Osteoblast (primary cell): ENCODE measurements around the gene CSF2. TPM values are rescaled to one million over a fixed set of nuclear protein-coding genes. Genes with fewer than 3 reads are reported as not detected.
A peak's percentile ranks its signal among the peaks of the same experiment; 100 is the strongest.

ENCODE experiments used
- DNase-seq: peaks from one replicate; pipeline ENCODE4 v3.0.0; 2011; ENCODE audit warnings: low spot score, mixed read lengths; ENCODE audit not compliant: insufficient read length; ENCODE audit errors: missing footprints
- H2AFZ ChIP-seq: 2 replicates; pipeline ENCODE4 v1.6.0; 2011; ENCODE audit warnings: mild to moderate bottlenecking, low read length
- H3K27ac ChIP-seq: 2 replicates; pipeline ENCODE4 v1.5.1; 2011; ENCODE audit warnings: mild to moderate bottlenecking, low read depth, low read length, moderate library complexity
- H3K27me3 ChIP-seq: 2 replicates; pipeline ENCODE4 v1.6.0; 2012; ENCODE audit warnings: mild to moderate bottlenecking, control low read depth, inconsistent platforms, low read length, moderate library complexity; ENCODE audit not compliant: insufficient read depth
- H3K36me3 ChIP-seq: 2 replicates; pipeline ENCODE4 v1.5.1; 2011; ENCODE audit warnings: mild to moderate bottlenecking, low read length, control low read depth, moderate library complexity; ENCODE audit not compliant: insufficient read depth
- H3K4me1 ChIP-seq: 2 replicates; pipeline ENCODE4 v1.5.1; 2011; ENCODE audit warnings: mild to moderate bottlenecking, low read length, control low read depth, moderate library complexity; ENCODE audit not compliant: insufficient read depth
- H3K4me2 ChIP-seq: 2 replicates; pipeline ENCODE4 v1.6.0; 2011; ENCODE audit warnings: mild to moderate bottlenecking, low read length; ENCODE audit not compliant: insufficient read depth
- H3K4me3 ChIP-seq: fragments of 200-600 bp; sonication (generic); 3 replicates; pipeline ENCODE4 v1.5.1; 2012; ENCODE audit warnings: mild to moderate bottlenecking, low read length, inconsistent platforms; ENCODE audit not compliant: insufficient read depth
- H3K79me2 ChIP-seq: 2 replicates; pipeline ENCODE4 v1.6.0; 2012; ENCODE audit warnings: mild to moderate bottlenecking, low read length, control low read depth, inconsistent platforms; ENCODE audit not compliant: insufficient read depth
- H3K9me3 ChIP-seq: 2 replicates; pipeline ENCODE4 v1.5.1; 2011; ENCODE audit warnings: low read depth, low read length, control low read depth
- H4K20me1 ChIP-seq: 2 replicates; pipeline ENCODE4 v1.6.0; 2012; ENCODE audit warnings: mild to moderate bottlenecking, low read length, control low read depth; ENCODE audit not compliant: insufficient read depth
- total RNA-seq: library from RNA; depleted of rRNA; stranded (reverse); fragments of >200 nt; gene quantifications from 2 replicates; pipeline ENCODE4 v1.2.3, GENCODE V29; 2012
- TF ChIP-seq, protein P1 (sequence below): IDR thresholded peaks from 2 replicates; pipeline ENCODE4 v1.5.1; 2011; ENCODE audit warnings: mild to moderate bottlenecking, low read depth, low read length, moderate library complexity; ENCODE audit errors: extremely low read depth

The CSF2 gene
- total RNA-seq, 1 donor, result not detected

DNA sequence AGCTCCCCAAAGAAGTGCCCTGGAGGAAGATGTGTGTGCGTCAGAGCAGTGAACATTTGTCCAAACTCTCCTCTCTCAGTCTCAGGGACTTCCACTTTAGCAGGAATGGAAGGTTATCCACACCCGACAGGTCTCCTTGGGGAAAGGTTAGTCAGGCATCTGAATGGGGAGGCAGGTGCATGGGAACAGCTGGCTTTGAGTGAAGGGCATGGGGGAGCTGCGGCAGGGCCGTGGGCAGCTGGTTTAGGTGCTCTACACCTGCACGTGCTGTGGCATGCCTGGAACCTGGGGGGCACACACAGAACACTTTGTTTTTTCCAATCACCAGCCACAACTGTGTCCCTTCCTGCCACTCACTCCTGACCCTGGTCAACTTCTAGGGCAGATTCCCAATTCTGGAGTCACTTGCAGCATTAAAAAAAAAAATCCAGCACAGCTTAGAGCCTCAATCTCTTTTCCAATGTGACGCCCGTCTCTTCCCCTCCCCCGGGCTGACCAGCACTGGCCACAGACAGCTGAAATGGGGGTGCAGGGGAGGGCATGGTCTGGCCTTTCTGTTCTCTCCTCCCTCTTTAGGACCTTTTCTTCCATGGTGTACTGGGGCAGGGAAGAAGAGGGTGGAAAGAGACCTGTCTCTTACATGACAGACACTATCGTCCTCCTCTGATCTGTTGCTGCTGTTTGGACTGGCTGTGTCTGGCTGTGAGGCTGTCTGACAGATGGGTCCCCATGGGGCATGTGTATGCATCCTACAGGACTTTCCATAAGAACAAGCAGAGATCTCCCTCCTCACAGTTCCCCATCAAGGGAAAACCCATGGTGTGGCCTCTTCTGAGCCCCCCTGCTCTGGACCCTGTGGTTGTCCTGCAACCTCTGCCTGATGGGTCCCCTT, 22.7 kb upstream of the CSF2 start:
- Histone ChIP-seq H3K4me2 (no peak overlapping the region), H3K27me3 (peaks cover 6% of the 10 kb centered on the region), H3K36me3 (no peaks in the 10 kb centered on the region), H3K4me3 (no peak overlapping the region), H3K4me1 (no peaks in the 10 kb centered on the region), H3K79me2 (no peaks in the 10 kb centered on the region), H3K9me3 (no peaks in the 10 kb centered on the region), H4K20me1 (no peaks in the 10 kb centered on the region), H2AFZ (no peak overlapping the region), H3K27ac (no peak overlapping the region)
- TF ChIP-seq, protein P1, sequence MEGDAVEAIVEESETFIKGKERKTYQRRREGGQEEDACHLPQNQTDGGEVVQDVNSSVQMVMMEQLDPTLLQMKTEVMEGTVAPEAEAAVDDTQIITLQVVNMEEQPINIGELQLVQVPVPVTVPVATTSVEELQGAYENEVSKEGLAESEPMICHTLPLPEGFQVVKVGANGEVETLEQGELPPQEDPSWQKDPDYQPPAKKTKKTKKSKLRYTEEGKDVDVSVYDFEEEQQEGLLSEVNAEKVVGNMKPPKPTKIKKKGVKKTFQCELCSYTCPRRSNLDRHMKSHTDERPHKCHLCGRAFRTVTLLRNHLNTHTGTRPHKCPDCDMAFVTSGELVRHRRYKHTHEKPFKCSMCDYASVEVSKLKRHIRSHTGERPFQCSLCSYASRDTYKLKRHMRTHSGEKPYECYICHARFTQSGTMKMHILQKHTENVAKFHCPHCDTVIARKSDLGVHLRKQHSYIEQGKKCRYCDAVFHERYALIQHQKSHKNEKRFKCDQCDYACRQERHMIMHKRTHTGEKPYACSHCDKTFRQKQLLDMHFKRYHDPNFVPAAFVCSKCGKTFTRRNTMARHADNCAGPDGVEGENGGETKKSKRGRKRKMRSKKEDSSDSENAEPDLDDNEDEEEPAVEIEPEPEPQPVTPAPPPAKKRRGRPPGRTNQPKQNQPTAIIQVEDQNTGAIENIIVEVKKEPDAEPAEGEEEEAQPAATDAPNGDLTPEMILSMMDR, result no peak
- DNase-seq, result no peak

DNA sequence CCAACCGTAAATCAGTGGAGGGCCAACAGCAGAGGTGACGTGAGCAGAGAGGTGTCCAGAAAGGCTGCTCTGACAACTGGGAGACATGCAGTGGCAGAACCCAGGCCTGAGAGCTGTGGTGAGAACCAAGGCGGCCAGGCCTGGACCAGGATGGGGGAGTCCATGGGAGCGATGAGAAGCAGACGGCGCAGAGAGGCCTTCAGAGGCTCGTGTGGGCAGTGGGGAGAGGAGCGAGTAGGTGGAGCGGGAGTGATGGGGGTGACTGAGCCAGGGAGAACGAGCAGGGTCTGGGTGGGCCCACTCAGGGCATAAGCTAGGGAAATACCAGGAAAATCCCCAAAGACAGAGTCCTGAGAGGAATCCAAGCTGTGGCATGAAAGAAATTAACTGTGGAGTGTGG, 21.1 kb upstream of the CSF2 start:
- Histone ChIP-seq H3K27me3 (peaks cover 7% of the 10 kb centered on the region), H3K4me3 (no peak overlapping the region), H2AFZ (no peak overlapping the region), H3K9me3 (no peaks in the 10 kb centered on the region), H3K79me2 (no peaks in the 10 kb centered on the region), H3K4me1 (no peaks in the 10 kb centered on the region), H3K36me3 (no peaks in the 10 kb centered on the region), H3K27ac (no peak overlapping the region), H4K20me1 (no peaks in the 10 kb centered on the region), H3K4me2 (no peak overlapping the region)
- TF ChIP-seq, protein P1, result no peak
- peak; percentile 31 for DNase-seq

DNA sequence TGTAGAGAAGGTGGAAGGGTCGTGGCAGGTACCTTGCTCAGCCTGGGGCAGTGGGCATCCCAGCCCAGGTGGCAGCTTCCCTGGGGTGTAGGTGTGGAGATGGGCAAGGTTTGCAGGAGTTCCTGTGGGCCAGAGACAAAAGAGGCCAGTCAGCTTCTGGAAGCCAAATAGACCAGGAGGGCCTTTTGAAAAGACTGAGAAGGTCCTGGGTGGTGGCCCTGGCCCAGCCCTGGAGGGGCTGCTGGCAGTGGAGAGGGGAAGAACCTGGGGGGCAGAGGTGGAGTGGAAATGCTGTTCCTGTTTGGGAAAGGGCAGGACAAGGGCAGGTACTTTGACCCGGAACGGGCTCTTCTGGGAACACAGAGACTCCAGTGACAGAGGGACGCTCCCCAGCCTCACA, 20.1 kb upstream of the CSF2 start:
- no peaks in the 10 kb centered on the region for H3K36me3 ChIP-seq

More for the DNA sequence above, 20.1 kb upstream of the CSF2 start:
- no peak overlapping the region for H3K4me3 ChIP-seq
- no peak overlapping the region for H3K4me2 ChIP-seq
- H4K20me1 ChIP-seq, result no peaks in the 10 kb centered on the region
- peaks cover 13% of the 10 kb centered on the region for H3K27me3 ChIP-seq
- no peak overlapping the region for H2AFZ ChIP-seq
- no peak overlapping the region for H3K27ac ChIP-seq
- H3K9me3 ChIP-seq, result no peaks in the 10 kb centered on the region
- no peaks in the 10 kb centered on the region for H3K79me2 ChIP-seq
- H3K4me1 ChIP-seq, result no peaks in the 10 kb centered on the region
- DNase-seq, result no peak
- TF ChIP-seq, protein P1, result no peak
